ENCODE measurements around the gene IFNA14. TPM values are rescaled to one million over a fixed set of nuclear protein-coding genes. Genes with fewer than 3 reads are reported as not detected.

The IFNA14 gene
- total RNA-seq, 4 donors from 2014 or later, result not detected

- TF ChIP-seq CTCF (IDR thresholded peaks at IDR 0.05 in 4 of 5, conservative IDR thresholded peaks at IDR 0.05 in 1 of 5), result no peak
- no peak for TF ChIP-seq POLR2A (IDR thresholded peaks at IDR 0.05)
- Histone ChIP-seq H3K4me1 (no peaks in the 10 kb centered on the region), H3K27me3 (no peaks in the 10 kb centered on the region), H3K9me3 (no peaks in the 10 kb centered on the region), H3K4me3 (no peak overlapping the region), H3K27ac (no peak overlapping the region), H3K36me3 (no peaks in the 10 kb centered on the region)
- no peak for DNase-seq
- in situ Hi-C loops (cut with MboI; ENCODE audit: low sequenced_read_pairs in 4 of 4), result no loop called here
- ATAC-seq, result no peak
- intact Hi-C loops (cut with DNase I; ENCODE audit: low total_unique reads), result no loop called here
Measured at GRCh38 chr9:21268347-21268657, 28.5 kb upstream of the IFNA14 start.

GRCh38 chr9:21267485-21268346, 27.9 kb upstream of the IFNA14 start:
- Histone ChIP-seq H3K36me3 (no peaks in the 10 kb centered on the region), H3K27ac (no peak overlapping the region), H3K27me3 (no peaks in the 10 kb centered on the region), H3K9me3 (no peaks in the 10 kb centered on the region), H3K4me1 (no peaks in the 10 kb centered on the region), H3K4me3 (no peak overlapping the region)
- in situ Hi-C loops (cut with MboI; ENCODE audit: low sequenced_read_pairs in 4 of 4), result no loop called here
- no peak for DNase-seq
- intact Hi-C loops (cut with DNase I; ENCODE audit: low total_unique reads), result no loop called here
- no peak for ATAC-seq
- TF ChIP-seq POLR2A (IDR thresholded peaks at IDR 0.05) (no peak), CTCF (IDR thresholded peaks at IDR 0.05 in 4 of 5, conservative IDR thresholded peaks at IDR 0.05 in 1 of 5) (no peak)

DNA sequence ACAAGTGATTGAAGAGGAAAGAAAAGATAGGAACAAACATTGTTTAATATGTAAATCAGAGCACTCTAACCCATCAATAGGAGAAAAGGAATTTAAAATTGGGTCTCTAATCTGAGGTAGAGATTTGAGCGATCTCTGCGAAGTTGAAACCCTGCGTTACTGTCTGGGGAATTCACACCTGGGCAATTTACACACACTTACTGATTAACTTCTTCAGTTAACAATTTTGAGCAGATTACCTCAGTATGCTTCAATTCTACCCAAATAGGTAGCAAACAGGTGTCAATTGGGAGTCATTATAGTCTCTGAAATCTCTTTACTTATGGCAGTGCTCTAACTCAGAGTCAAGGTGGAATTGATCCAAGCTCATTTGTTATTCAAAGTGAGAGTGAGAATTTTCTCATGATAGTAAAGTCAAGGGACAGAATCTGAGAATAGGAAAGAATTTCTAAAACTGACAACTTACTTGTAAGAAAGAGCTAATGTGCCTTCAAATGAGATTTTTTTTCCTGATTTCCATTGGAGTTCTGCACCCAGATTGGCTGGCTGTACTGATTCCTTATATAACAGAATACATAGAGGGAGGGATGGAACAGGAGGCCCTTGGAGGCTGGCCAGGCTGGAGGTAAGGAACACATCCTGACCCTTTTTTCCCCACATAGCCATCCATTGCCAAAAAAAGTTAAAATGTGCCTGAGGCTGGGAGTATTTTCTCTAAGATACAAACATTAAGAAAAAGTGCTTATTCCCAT, 27.1 kb upstream of the IFNA14 start:
- Histone ChIP-seq H3K27me3 (no peaks in the 10 kb centered on the region), H3K9me3 (no peaks in the 10 kb centered on the region), H3K4me1 (no peaks in the 10 kb centered on the region), H3K36me3 (no peaks in the 10 kb centered on the region), H3K4me3 (no peak overlapping the region), H3K27ac (no peak overlapping the region)
- ATAC-seq (no peak), DNase-seq (no peak)
- in situ Hi-C loops (cut with MboI; ENCODE audit: low sequenced_read_pairs in 4 of 4), result no loop called here
- no peak for TF ChIP-seq CTCF (IDR thresholded peaks at IDR 0.05 in 4 of 5, conservative IDR thresholded peaks at IDR 0.05 in 1 of 5)
- TF ChIP-seq POLR2A (IDR thresholded peaks at IDR 0.05), result no peak
- intact Hi-C loops (cut with DNase I; ENCODE audit: low total_unique reads), result no loop called here

- ATAC-seq (no peak), DNase-seq (no peak)
- in situ Hi-C loops (cut with MboI; ENCODE audit: low sequenced_read_pairs in 4 of 4) (no loop called here), intact Hi-C loops (cut with DNase I; ENCODE audit: low total_unique reads) (no loop called here)
- H3K27me3 ChIP-seq, result no peaks in the 10 kb centered on the region
- no peaks in the 10 kb centered on the region for H3K36me3 ChIP-seq
- H3K27ac ChIP-seq, result no peak overlapping the region
- H3K9me3 ChIP-seq, result no peaks in the 10 kb centered on the region
- TF ChIP-seq CTCF (IDR thresholded peaks at IDR 0.05 in 4 of 5, conservative IDR thresholded peaks at IDR 0.05 in 1 of 5) (no peak), POLR2A (IDR thresholded peaks at IDR 0.05) (no peak)
- no peaks in the 10 kb centered on the region for H3K4me1 ChIP-seq
- H3K4me3 ChIP-seq, result no peak overlapping the region
Measured at GRCh38 chr9:21265421-21266189, 25.8 kb upstream of the IFNA14 start.

Measured in gastrocnemius medialis (tissue), 4 donors.